C4-2B (cell line): Measurements from ENCODE around the gene BMAL2.

Source experiments
- CTCF ChIP-seq: fragments of 450-650 bp; conservative IDR thresholded peaks from 2 replicates; pipeline ENCODE4 v1.5.1; 2017; ENCODE audit warnings: mild to moderate bottlenecking
- ZFX ChIP-seq: fragments of 450-650 bp; IDR thresholded peaks from 2 replicates; pipeline ENCODE4 v1.6.1; 2017

- TF ChIP-seq CTCF (no peak), ZFX (no peak)
Observed at GRCh38 chr12:27340971-27341370, 8.3 kb downstream of the BMAL2 start.
